ENCODE measurements around the gene HES3.

Gene HES3

GRCh38 chr1:6239213-6239752 lies 4.7 kb upstream of the HES3 start:
- TF ChIP-seq CTCF (IDR thresholded peaks at IDR 0.05; ENCODE audit: control extremely low read depth, extremely low read depth, low read depth, missing control alignments): no peak
- ChIA-PET CTCF (interaction anchor here (1.1 to 2.7 kb wide), 11 partner anchors 8 to 199 kb away, joined by 3 to 20 read pairs (median 4); partner anchors contain the start of gene RNF207), POLR2A (no interaction called here)
- DNase-seq (ENCODE audit: extremely low spot score): no peak

- ChIA-PET POLR2A (no interaction called here), CTCF (interaction anchor here (0.8 to 1.5 kb wide), 5 partner anchors 10 to 183 kb away, joined by 3 to 4 read pairs (median 4); no protein-coding TSS in a partner anchor)
- DNase-seq (ENCODE audit: extremely low spot score): no peak
- TF ChIP-seq CTCF (IDR thresholded peaks at IDR 0.05; ENCODE audit: control extremely low read depth, extremely low read depth, low read depth, missing control alignments): no peak
These were observed 3.8 kb upstream of the HES3 start for GRCh38 chr1:6239950-6240768.

GRCh38 chr1:6241107-6241886 lies 2.7 kb upstream of the HES3 start:
- TF ChIP-seq CTCF (IDR thresholded peaks at IDR 0.05; ENCODE audit: control extremely low read depth, extremely low read depth, low read depth, missing control alignments): no peak
- ChIA-PET CTCF (interaction anchor here (0.9 to 1.6 kb wide), 6 partner anchors 35 to 189 kb away, joined by 3 to 6 read pairs (median 5); partner anchors contain the start of gene RNF207), POLR2A (no interaction called here)
- no peak for DNase-seq (ENCODE audit: extremely low spot score)

- TF ChIP-seq CTCF (IDR thresholded peaks at IDR 0.05; ENCODE audit: control extremely low read depth, extremely low read depth, low read depth, missing control alignments): no peak
- POLR2A ChIA-PET: no interaction called here
- CTCF ChIA-PET: interaction anchor here (0.9 to 1.6 kb wide), 8 partner anchors 12 to 196 kb away, joined by 3 to 6 read pairs (median 5); partner anchors contain the start of gene RNF207
- DNase-seq (ENCODE audit: extremely low spot score): no peak
These were observed 1.9 kb upstream of the HES3 start for GRCh38 chr1:6241887-6242740.

GRCh38 chr1:6243053-6243834 lies 735 bp upstream of the HES3 start:
- DNase-seq (ENCODE audit: extremely low spot score): no peak
- POLR2A ChIA-PET: no interaction called here
- TF ChIP-seq CTCF (IDR thresholded peaks at IDR 0.05; ENCODE audit: control extremely low read depth, extremely low read depth, low read depth, missing control alignments): no peak
- CTCF ChIA-PET: interaction anchor here (1.0 to 4.9 kb wide), 7 partner anchors 13 to 195 kb away, joined by 3 to 30 read pairs (median 5); no protein-coding TSS in a partner anchor

All from GM10248 (cell line).